ENCODE measurements around the gene PCSK9.

The PCSK9 gene

DNA sequence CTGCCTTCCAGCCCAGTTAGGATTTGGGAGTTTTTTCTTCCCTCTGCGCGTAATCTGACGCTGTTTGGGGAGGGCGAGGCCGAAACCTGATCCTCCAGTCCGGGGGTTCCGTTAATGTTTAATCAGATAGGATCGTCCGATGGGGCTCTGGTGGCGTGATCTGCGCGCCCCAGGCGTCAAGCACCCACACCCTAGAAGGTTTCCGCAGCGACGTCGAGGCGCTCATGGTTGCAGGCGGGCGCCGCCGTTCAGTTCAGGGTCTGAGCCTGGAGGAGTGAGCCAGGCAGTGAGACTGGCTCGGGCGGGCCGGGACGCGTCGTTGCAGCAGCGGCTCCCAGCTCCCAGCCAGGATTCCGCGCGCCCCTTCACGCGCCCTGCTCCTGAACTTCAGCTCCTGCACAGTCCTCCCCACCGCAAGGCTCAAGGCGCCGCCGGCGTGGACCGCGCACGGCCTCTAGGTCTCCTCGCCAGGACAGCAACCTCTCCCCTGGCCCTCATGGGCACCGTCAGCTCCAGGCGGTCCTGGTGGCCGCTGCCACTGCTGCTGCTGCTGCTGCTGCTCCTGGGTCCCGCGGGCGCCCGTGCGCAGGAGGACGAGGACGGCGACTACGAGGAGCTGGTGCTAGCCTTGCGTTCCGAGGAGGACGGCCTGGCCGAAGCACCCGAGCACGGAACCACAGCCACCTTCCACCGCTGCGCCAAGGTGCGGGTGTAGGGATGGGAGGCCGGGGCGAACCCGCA, at the start of gene PCSK9:
Gene PCSK9 (plus strand): TSS at position 207 of the 741 bp plus-strand sequence. CDS start 290 bp downstream, at position 497.
- in situ Hi-C loops (cut with HindIII; ENCODE audit: low pct_unique_long_range_greater_than_20kb, low sequenced_read_pairs): no loop called here
- TF ChIP-seq JUND (IDR thresholded peaks at IDR 0.05; ENCODE audit: low read depth): no peak
- no peak for DNase-seq (ENCODE audit: low read depth in 1 of 2, low spot score in 1 of 2)

- no peak for DNase-seq (ENCODE audit: low read depth in 1 of 2, low spot score in 1 of 2)
- no peak for TF ChIP-seq JUND (IDR thresholded peaks at IDR 0.05; ENCODE audit: low read depth)
- in situ Hi-C loops (cut with HindIII; ENCODE audit: low pct_unique_long_range_greater_than_20kb, low sequenced_read_pairs): no loop called here
Measured at GRCh38 chr1:54989968-54990810, 49.2 kb upstream of the PCSK9 start.

DNA sequence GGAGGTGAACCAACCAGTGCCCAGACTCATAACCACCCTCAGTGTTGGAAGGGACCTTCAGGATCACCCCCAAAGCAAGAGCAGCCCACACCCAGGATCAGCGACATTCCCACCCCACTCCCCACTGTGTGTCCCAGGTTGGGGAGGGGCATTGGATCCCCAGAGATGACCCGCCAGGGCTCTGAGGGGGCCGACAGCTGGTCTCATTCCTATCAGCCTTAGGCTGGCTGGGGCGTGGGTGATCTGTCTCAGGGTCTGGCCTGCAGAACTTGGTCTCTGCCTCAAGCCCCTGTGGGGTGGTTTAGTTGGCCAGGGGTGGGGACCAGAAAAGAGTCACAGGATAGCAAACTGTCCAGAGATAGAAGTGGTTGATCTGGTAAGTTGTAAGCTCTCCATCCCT, 48.4 kb upstream of the PCSK9 start:
- in situ Hi-C loops (cut with HindIII; ENCODE audit: low pct_unique_long_range_greater_than_20kb, low sequenced_read_pairs): no loop called here
- DNase-seq (ENCODE audit: low read depth in 1 of 2, low spot score in 1 of 2): no peak
- TF ChIP-seq JUND (IDR thresholded peaks at IDR 0.05; ENCODE audit: low read depth): no peak

DNA sequence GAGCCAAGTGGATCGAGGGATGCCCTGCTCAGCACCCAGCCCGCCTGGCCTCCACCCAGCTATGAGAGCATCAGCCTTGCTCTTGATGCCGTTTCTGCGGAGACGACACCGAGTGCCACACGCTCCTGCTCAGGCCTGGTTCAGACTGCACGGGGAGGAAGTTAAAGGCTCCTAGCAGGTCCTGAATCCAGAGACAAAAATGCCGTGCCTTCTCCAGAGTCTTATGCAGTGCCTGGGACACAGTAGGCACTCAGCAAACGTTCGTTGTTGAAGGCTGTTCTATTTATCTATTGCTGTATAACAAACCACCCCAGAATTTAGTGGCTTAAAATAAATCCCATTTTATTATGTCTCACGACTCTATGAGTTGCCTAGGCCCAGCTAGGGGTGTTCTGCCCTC, 47.4 kb upstream of the PCSK9 start:
- in situ Hi-C loops (cut with HindIII; ENCODE audit: low pct_unique_long_range_greater_than_20kb, low sequenced_read_pairs): no loop called here
- no peak for TF ChIP-seq JUND (IDR thresholded peaks at IDR 0.05; ENCODE audit: low read depth)
- no peak for DNase-seq (ENCODE audit: low read depth in 1 of 2, low spot score in 1 of 2)

DNA sequence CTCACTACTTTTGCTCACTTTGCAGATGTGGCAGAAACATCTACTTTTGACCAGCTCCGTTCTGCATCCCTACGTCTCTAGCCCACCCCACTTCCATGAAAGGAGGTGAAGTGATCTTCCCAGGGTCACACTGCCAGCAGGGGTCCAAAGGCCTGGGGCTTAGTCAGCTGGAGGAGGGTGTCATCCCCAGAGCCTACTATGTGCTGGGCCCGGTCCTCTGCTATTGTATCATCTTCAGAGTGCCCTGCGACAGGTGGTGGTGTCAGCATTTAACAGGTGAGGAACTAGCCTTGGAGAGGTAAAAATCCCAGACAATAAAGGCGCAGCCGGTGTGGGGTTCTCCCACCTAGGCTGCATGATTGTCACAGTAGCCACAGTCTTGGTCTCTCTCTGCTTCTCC, 46.2 kb upstream of the PCSK9 start:
- DNase-seq (ENCODE audit: low read depth in 1 of 2, low spot score in 1 of 2): no peak

GRCh38 chr1:54994355-54994990, 44.9 kb upstream of the PCSK9 start:
- no peak for DNase-seq (ENCODE audit: low read depth in 1 of 2, low spot score in 1 of 2)
- no peak for TF ChIP-seq JUND (IDR thresholded peaks at IDR 0.05; ENCODE audit: low read depth)
- in situ Hi-C loops (cut with HindIII; ENCODE audit: low pct_unique_long_range_greater_than_20kb, low sequenced_read_pairs): no loop called here

More for the DNA sequence above, 46.2 kb upstream of the PCSK9 start:
- in situ Hi-C loops (cut with HindIII; ENCODE audit: low pct_unique_long_range_greater_than_20kb, low sequenced_read_pairs): no loop called here
- no peak for TF ChIP-seq JUND (IDR thresholded peaks at IDR 0.05; ENCODE audit: low read depth)

DNA sequence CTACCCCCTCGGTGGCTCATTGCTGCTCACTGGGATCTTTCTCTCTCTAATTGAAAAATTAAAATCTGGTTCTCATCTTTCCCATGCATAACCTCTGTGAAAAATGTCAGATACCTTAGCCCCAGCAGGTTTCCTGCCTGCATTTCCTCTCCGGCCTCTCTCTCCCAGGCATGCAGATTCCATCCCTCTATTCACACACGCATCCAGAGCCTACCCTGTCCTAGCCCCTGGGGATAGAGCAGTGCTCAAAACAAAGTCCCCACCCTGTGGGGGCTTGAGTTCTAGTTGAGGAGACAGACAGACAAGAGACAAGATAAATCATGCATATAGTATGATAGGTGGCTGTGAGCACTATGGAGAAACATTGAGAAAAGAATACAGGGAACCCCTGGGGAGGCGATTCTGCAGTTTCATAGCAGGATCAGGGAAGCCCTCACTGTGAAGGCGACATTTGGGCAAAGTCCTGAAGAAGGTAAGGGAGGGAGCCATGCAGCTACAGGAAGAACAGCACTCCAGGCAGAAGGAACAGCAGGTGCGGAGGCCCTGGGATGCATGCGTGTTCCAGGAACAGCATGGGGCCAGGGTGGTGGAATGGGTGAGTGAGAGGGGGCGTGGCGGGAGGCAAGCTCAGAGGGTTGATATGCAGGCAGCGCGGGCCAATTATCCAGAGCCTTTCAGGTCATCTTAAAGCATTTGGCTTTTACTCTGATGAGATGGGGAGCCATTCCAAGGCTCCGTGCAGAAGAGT, 44.2 kb upstream of the PCSK9 start:
- in situ Hi-C loops (cut with HindIII; ENCODE audit: low pct_unique_long_range_greater_than_20kb, low sequenced_read_pairs): no loop called here

DNA sequence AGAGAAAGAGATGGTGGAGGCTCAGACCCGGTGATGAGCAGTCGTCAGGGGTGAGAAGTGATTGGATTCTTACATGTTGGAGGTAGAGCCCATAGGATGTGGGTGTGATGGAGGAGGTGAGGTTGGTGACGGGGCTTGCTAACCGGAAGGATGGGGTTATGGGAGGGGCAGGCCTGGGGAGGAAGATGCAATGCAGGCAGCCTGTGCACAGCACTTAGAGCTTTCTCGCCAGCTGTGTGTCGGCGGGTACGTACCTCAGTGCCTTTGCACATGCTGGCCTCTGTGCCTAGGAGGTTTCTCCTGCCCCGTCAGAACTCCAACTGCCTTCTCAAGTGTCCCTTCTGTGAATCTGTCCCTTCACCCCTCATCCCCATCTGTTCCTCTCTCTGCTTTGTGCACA, 43.5 kb upstream of the PCSK9 start:
- no peak for TF ChIP-seq JUND (IDR thresholded peaks at IDR 0.05; ENCODE audit: low read depth)
- no peak for DNase-seq (ENCODE audit: low read depth in 1 of 2, low spot score in 1 of 2)
- in situ Hi-C loops (cut with HindIII; ENCODE audit: low pct_unique_long_range_greater_than_20kb, low sequenced_read_pairs): no loop called here

More for the DNA sequence above, 44.2 kb upstream of the PCSK9 start:
- no peak for DNase-seq (ENCODE audit: low read depth in 1 of 2, low spot score in 1 of 2)
- TF ChIP-seq JUND (IDR thresholded peaks at IDR 0.05; ENCODE audit: low read depth): no peak

- TF ChIP-seq JUND (IDR thresholded peaks at IDR 0.05; ENCODE audit: low read depth): no peak
- in situ Hi-C loops (cut with HindIII; ENCODE audit: low pct_unique_long_range_greater_than_20kb, low sequenced_read_pairs): no loop called here
- DNase-seq (ENCODE audit: low read depth in 1 of 2, low spot score in 1 of 2): peak; percentile 83 to 86
Measured at GRCh38 chr1:54996359-54996868, 42.9 kb upstream of the PCSK9 start.

DNA sequence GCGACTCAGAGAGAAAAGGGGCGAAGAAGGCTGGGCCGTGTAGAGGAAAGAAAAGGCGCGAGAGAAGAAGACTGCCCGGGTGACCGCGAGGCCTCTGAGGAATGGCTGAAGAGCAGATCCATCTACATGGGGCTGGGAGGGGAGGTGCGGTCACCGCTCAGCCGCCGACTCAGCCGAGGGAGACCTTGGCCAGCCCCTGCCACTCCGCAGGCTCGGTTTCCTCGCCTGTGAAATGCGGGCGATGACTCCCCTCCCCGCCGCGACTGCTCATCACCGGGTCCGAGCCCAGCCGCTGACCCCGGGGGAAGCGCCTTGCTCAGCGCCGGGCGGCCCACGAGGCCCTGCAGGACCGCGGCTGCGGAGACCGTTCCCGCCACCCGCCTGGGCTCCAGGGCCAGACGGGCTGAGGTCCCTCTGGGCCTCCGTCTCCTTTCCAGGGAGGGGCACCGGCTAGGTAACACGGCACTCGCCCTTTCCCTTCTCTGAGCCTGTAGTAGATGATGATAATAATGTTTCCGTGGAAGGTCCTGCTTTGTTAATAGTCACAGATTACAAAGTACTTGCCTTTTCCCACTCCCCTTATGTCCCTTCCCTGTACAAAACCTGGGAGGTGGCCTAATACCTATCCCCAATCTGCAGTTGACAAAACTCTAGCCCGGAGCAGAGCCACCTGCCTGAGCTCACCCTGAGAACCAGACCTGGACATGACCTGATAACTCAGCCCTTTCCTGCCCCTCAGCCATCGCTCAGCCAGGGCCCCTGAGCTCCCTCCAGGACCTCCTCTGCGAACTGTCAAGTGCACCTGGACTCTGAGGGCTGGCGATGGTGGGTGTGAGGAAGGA, 42.3 kb upstream of the PCSK9 start:
- TF ChIP-seq JUND (IDR thresholded peaks at IDR 0.05; ENCODE audit: low read depth): no peak
- no peak for DNase-seq (ENCODE audit: low read depth in 1 of 2, low spot score in 1 of 2)
- in situ Hi-C loops (cut with HindIII; ENCODE audit: low pct_unique_long_range_greater_than_20kb, low sequenced_read_pairs): no loop called here

GRCh38 chr1:54997711-54997986, 41.7 kb upstream of the PCSK9 start:
- no peak for TF ChIP-seq JUND (IDR thresholded peaks at IDR 0.05; ENCODE audit: low read depth)
- in situ Hi-C loops (cut with HindIII; ENCODE audit: low pct_unique_long_range_greater_than_20kb, low sequenced_read_pairs): no loop called here
- DNase-seq (ENCODE audit: low read depth in 1 of 2, low spot score in 1 of 2): no peak

All from T47D (cell line).